Inferior parietal cortex (tissue), 1 donor: ENCODE data around the gene MEX3C.

Source experiments
- DNase-seq: peaks from one replicate; pipeline ENCODE4 v3.0.0-alpha.2; 2016; ENCODE audit errors: extremely low spot score

MEX3C gene

GRCh38 chr18:51197661-51198424 lies at the start of gene MEX3C:
TSS of gene MEX3C (minus strand) at chr18:51197681. CDS start at chr18:51197320, 361 bp downstream.
- peak; percentile 99 for DNase-seq

- DNase-seq: no peak
Observed at GRCh38 chr18:51241226-51241625, 43.7 kb upstream of the MEX3C start.

- DNase-seq: no peak
Observed at GRCh38 chr18:51236225-51236624, 38.7 kb upstream of the MEX3C start.

- DNase-seq: no peak
Observed at GRCh38 chr18:51235009-51235789, 37.7 kb upstream of the MEX3C start.

GRCh38 chr18:51234117-51235008 lies 36.9 kb upstream of the MEX3C start:
- no peak for DNase-seq

- no peak for DNase-seq
Observed at GRCh38 chr18:51229328-51229727, 31.8 kb upstream of the MEX3C start.

GRCh38 chr18:51227660-51228059 lies 30.2 kb upstream of the MEX3C start:
- DNase-seq: no peak

- no peak for DNase-seq
Observed at GRCh38 chr18:51226587-51227350, 29.3 kb upstream of the MEX3C start.

GRCh38 chr18:51226068-51226467 lies 28.6 kb upstream of the MEX3C start:
- DNase-seq: no peak

- no peak for DNase-seq
Observed at GRCh38 chr18:51212606-51213005, 15.1 kb upstream of the MEX3C start.

GRCh38 chr18:51211552-51211951 lies 14.1 kb upstream of the MEX3C start:
- DNase-seq: no peak

- DNase-seq: no peak
Observed at GRCh38 chr18:51196811-51197660, 445 bp downstream of the MEX3C start.

- peak; percentile 6 for DNase-seq
Observed at GRCh38 chr18:51196118-51196810, 1.2 kb downstream of the MEX3C start.

- peak; percentile 40 for DNase-seq
Observed at GRCh38 chr18:51195451-51196117, 1.9 kb downstream of the MEX3C start.

GRCh38 chr18:51195086-51195450 lies 2.4 kb downstream of the MEX3C start:
- DNase-seq: peak; percentile 6

- DNase-seq: no peak
Observed at GRCh38 chr18:51194604-51195003, 2.9 kb downstream of the MEX3C start.

- DNase-seq: no peak
Observed at GRCh38 chr18:51193621-51194287, 3.7 kb downstream of the MEX3C start.

GRCh38 chr18:51192696-51193095 lies 4.8 kb downstream of the MEX3C start:
- no peak for DNase-seq

- no peak for DNase-seq
Observed at GRCh38 chr18:51192026-51192425, 5.5 kb downstream of the MEX3C start.
